Suppressor macrophage treated with lipopolysaccharide for 1 hour (primary cell): ENCODE measurements around the gene PRDM16.

Experiments
- DNase-seq, 3 donors: peaks; one replicate each; pipeline ENCODE4 v3.0.0-alpha.2; 2020 to 2022

Gene PRDM16

DNA sequence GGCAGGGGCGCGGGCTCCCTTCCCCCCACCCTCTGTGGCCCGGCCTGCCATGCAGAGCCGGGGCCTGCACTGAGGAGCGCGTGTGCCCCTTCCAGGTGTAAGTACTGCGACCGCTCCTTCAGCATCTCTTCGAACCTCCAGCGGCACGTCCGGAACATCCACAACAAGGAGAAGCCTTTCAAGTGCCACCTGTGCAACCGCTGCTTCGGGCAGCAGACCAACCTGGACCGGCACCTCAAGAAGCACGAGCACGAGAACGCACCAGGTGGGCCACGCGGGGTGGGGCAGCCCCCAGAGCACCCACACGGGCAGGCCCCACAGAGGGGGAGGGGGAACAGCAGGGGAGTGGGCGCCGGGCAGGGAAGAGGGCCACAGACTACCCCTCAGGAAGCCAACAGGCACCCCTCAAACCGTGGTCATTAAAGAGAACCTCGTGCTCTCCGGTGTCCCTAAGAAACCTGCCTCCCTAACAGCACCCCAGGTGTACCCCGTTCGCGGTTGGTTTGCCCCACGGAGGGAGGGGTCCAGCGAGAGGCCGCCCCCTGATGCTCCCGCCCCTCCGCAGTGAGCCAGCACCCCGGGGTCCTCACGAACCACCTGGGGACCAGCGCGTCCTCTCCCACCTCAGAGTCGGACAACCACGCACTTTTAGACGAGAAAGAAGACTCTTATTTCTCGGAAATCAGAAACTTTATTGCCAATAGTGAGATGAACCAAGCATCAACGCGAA is 356.6 kb downstream of the PRDM16 start:
- DNase-seq = no peak

- DNase-seq = no peak
These were observed 358.0 kb downstream of the PRDM16 start for GRCh38 chr1:3426956-3427535.

DNA sequence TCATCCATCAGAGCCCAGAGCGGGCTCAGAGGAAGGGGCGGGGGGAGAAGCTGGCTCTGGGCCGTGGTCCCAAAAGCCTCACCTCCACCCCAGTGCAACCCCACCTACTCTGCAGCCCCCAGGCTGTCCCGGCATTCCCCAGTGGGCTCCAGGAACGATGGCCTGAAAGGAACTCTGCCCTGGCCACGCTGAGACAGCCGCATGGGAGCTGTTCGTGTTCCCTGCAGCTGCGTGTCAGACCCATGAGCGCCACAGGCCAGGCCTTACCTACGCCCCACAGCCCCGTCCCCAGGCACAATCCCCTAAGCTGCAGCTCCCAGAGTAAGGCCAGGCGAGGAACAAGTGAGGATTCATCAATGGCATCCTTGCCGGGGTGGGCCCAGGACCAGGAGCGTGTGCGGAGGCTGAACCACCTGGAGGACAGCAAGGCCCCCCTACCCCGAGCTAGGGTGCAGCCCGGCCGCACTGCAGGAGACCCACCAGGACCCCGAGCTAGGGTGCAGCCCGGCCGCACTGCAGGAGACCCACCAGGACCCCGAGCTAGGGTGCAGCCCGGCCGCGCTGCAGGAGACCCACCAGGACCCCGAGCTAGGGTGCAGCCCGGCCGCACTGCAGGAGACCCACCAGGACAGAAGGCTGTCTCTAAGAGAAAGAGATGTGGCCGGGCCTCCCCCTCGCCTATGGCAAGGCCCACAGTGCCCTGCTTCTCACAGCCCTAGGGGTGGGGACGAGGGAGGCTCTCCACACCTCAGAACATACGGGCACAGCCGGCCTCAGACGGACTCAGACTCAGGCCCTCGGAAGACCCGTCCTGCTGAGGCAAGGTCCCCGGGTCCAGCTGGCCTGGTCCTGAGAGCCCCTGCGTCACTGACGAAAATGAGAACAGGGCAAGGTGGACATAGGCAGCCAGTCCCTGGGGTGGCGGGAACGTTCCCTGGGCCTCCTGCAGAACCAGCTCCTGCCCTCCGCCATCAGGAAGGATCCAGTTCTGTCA is 359.0 kb downstream of the PRDM16 start:
- no peak for DNase-seq

DNA sequence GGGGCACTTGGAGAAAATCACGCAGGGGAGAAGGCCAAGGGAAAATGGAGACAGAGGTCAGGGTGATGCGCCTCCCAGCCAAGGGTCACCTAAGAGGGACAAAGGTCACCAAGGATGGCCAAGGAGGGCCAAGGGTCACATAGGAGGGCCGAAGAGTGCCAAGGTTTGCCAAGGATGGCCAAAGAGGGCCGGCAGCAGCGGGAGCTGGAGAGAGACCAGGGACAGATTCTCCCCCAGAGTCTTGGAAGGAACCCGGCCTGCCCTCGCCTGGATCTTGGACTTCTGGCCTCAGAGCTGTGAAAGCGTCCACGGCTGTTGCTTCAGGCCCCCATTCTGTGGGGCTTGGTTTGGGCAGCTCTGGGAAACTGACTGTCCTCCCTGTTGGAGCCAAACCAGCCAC is 359.9 kb downstream of the PRDM16 start:
- DNase-seq = no peak

GRCh38 chr1:3429320-3429719 is 360.3 kb downstream of the PRDM16 start:
- DNase-seq = no peak

DNA sequence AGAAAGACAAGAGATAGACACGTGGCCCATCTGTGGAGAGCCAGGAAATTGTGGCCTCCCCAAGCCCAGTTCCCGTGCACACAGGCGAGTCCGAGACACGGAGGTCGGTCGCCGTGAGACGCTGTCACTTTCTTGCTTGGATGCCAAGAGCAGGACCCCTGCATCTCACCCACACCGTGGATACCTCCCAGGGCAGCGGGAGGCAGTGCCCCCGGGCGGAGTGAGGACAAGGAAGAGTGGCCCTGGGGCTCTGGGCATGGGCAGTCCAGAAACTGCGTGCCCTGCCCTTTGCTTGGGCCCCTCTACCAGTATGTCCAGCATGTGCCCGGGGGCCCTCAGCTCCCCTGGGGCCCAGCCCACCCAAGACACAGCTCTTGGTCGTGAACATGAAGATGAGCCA is 360.8 kb downstream of the PRDM16 start:
- no peak for DNase-seq

DNA sequence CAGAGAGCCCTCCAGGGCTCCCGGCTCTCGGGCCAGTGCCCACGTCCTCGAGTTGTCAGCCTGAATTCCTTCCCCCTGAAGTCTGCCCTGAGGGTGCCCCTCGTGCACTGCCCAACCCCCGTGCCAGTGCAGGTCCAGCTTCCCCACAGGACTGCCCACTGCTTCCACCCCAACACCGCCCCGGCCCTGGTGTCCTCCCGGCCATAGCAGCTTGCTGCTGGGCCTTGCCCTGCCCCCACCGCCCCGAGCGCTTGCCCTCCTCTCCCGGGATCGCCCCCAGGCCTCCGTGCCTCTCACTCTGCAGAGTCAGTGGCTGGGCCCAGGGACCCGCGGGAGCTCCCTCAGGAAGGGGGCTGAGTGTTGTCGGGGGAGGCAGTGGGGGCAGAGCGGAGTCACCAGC is 361.4 kb downstream of the PRDM16 start:
- no peak for DNase-seq

DNA sequence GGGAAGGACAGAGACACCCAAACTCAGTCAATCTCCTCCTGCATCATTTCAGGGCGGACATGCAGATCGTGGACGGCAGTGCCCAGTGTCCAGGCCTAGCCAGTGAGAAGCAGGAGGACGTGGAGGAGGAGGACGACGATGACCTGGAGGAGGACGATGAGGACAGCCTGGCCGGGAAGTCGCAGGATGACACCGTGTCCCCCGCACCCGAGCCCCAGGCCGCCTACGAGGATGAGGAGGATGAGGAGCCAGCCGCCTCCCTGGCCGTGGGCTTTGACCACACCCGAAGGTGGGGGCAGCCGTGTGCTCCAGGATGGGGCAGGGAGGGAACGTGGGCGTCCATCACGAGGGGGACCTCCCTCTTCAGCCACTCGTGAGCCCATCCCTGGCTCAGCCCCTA is 361.8 kb downstream of the PRDM16 start:
- no peak for DNase-seq

GRCh38 chr1:3431266-3431665 is 362.3 kb downstream of the PRDM16 start:
- no peak for DNase-seq

DNA sequence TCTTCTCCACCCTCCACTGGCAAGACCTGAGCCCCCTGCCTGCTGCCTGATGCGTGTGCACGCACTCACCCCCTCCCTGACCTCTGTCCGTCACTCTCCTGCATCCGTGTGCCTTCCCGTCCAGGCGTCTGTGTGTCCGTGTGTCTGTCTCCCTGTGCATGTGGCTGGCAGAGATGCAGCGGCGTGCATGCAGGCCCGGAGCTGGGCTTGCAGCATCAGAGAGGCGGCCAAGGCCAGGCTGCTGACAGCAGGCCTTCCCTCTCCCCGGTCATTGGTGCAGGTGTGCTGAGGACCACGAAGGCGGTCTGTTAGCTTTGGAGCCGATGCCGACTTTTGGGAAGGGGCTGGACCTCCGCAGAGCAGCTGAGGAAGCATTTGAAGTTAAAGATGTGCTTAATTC is 362.7 kb downstream of the PRDM16 start:
- DNase-seq = no peak

DNA sequence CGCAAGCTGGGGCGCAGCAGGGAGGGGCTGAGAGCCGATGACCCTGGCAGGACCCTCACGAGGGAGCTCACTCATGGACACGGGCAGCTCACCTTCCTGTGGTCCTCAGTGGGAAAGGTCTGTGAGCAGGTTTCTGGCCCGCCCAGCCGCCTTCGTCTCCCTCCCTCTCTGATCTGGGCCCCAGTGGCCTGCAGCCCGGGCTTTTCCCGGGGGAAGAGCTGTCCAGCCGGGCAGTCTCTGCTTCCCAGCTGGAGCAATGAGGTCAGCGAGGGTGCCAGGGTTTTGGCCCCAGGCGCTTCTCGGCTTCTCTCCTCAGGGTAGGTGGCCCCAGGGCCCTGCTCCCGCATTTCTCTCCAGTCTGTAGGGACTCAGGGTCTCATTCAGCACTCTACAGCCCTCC is 363.3 kb downstream of the PRDM16 start:
- DNase-seq = no peak

GRCh38 chr1:3433076-3433475 is 364.1 kb downstream of the PRDM16 start:
- DNase-seq = no peak

GRCh38 chr1:3433596-3434320 is 364.8 kb downstream of the PRDM16 start:
- no peak for DNase-seq

- DNase-seq = no peak
These were observed 365.6 kb downstream of the PRDM16 start for GRCh38 chr1:3434406-3435110.

DNA sequence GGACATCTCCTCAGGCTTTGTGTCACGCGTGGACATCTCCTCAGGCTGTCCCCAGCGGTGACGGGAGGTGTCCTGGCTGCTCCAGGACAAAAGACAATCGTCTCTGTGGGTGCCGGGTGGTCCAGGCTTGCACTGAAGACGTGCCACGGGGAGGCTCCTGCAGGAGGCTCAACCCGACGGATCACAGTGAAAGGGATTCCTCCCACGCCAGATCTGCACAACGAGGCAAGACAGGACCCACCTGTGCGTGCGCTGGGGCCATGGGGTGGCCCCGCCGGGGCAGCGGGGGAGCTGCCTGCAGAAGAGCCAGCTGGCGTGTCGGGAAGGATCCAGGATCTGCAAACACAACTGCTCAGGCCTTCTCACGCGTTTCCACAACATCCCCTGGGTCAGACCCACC is 366.7 kb downstream of the PRDM16 start:
- DNase-seq = no peak

DNA sequence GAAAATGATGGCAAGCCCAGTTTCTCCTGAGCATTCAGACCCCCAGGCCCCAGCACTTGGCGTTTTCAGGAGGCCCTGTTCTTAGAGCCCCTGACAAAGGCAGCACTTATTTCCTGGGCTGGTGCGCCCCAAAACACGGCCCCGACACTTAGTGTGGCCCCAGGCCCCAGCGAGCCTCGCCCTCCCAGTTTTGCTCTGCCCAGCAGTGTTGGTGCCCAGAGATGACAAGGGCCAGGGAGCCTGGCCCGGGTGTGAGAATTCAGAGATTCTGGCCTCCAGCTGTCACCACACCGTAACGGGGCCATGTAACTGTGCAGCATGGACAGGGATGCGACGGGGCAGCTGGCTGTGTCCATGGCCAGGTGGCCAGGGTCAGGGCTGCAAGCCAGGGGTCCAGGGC is 367.4 kb downstream of the PRDM16 start:
- no peak for DNase-seq

DNA sequence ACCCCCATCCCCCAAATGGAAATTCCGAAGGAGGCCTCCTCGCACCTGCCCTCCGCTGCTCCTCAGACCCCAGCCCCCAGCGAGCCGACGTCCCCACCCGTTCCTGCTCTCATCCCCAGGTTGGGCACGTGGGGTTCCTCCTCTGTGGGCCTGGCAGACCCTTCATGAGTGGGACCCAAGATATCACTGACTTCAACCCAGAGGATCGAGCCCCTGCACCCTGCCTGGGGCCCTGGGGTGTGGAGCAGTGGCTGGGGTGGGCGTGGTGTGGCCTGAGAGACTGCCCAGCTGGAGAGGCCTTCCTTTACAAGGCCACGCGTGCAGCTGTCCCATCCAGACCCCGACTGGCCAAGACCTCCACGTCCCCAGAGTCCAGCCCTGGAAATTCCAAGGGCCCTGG is 367.9 kb downstream of the PRDM16 start:
- DNase-seq = no peak

- no peak for DNase-seq
These were observed 369.7 kb downstream of the PRDM16 start for GRCh38 chr1:3438661-3439180.

DNA sequence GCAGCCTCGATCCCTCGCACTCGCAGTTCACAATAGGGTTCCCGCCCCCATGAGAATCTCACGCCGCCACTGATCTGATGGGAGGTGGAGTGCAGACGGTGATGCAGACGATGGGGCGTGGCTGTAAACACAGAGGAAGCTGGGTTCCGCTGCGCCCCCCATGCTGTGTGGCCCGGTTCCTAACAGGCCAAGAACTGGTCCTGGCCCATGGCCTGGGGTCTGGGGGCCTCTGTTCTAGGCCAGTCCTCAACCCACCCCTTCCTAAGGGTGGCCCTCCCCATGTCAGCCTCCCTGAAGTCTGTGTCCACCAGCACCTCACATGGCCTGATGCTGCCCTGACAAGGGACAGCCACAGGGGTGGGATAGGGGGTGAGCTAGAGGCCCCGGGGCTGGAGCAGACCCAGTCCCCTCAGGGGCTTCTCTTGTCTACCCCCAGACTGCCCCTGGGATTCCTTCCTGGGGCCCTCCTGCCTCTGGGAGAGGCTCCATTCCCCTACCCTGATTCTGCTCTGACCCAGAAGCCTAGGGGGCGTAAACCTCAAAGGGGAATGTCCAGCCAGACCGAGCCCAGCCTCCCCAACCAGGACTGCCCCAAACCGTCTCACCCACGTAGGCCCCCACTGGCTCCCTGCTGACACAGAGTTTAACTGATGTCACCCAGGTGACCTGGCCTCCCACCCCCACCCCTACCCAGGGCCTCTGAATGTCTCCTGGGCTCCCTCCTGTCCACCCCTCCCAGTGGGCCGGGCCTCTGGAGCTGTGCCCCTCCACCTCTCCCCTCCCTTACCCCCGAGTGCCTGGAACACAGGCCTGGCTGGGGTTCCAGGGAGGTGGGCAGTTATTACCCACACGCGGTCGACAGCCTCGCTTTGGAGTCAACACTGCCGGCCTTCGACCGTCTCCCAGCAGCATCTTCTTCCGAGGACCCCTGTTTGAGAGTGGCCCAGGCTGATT is 370.6 kb downstream of the PRDM16 start:
- no peak for DNase-seq

- no peak for DNase-seq
These were observed 371.3 kb downstream of the PRDM16 start for GRCh38 chr1:3440300-3440681.
